Heart right ventricle (tissue), 16 donors: Measurements from ENCODE around the gene VARS1. TPM values are rescaled to one million over a fixed set of nuclear protein-coding genes. Genes with fewer than 3 reads are reported as not detected.

Experiments used
- ATAC-seq, 8 donors: fragments of 200-7000 bp; cut with Tn5 transposase; one replicate each; pipeline ENCODE4 v1.9.1; 2020; ENCODE audit warnings: mild to moderate bottlenecking in 8 of 8, moderate library complexity in 8 of 8, moderate number of reproducible peaks in 1 of 8
- DNase-seq, 2 donors: peaks; one replicate each; pipeline ENCODE4 v3.0.0-alpha.2; 2020
- H3K27ac ChIP-seq, 10 donors: fragments of 200-600 bp; sonication (generic) in 2 of 10; one replicate each; pipeline versions ENCODE4 v1.5.0 to v1.8.0; 2020 to 2022; ENCODE audit warnings: mild to moderate bottlenecking in 3 of 10
- H3K27me3 ChIP-seq, 7 donors: fragments of 200-600 bp; one replicate each; pipeline ENCODE4 v1.8.0; 2021 to 2022; ENCODE audit warnings: mild to moderate bottlenecking in 2 of 7
- H3K36me3 ChIP-seq, 9 donors: fragments of 200-600 bp; sonication (generic) in 1 of 9; one replicate each; pipeline versions ENCODE4 v1.5.0 to v1.8.0; 2020 to 2022; ENCODE audit warnings: mild to moderate bottlenecking in 2 of 9
- H3K4me1 ChIP-seq, 9 donors: fragments of 200-600 bp; sonication (generic) in 1 of 9; one replicate each; pipeline versions ENCODE4 v1.5.0 to v1.8.0; 2020 to 2022; ENCODE audit warnings: mild to moderate bottlenecking in 4 of 9
- H3K4me3 ChIP-seq, 10 donors: fragments of 200-600 bp; sonication (generic) in 2 of 10; one replicate each; pipeline versions ENCODE4 v1.5.0 to v1.8.0; 2020 to 2022; ENCODE audit warnings: mild to moderate bottlenecking in 7 of 10, moderate library complexity in 2 of 10
- H3K9me3 ChIP-seq, 11 donors: fragments of 200-600 bp in 10 of 11; sonication (generic) in 2 of 11; one replicate each; pipeline versions ENCODE4 v1.5.0 to v1.8.0; 2013 to 2022; ENCODE audit warnings: mild to moderate bottlenecking in 2 of 11, control low read depth in 1 of 11, moderate library complexity in 1 of 11
- CTCF ChIP-seq, 9 donors: fragments of 200-600 bp; sonication (generic) in 2 of 9; IDR thresholded peaks; one replicate each; pipeline versions ENCODE4 v1.5.0 to v1.8.0; 2021 to 2022; ENCODE audit warnings: antibody characterized with exemption in 9 of 9, mild to moderate bottlenecking in 5 of 9, moderate library complexity in 1 of 9
- WGBS, 2 donors: extraction: QIAGEN DNeasy Blood & Tissue Kit; methylation state at CpG; one replicate each; pipeline ENCODE4 v1.1.7; 2013; ENCODE audit warnings: inconsistent platforms in 1 of 2; 5-methylcytosine and 5-hydroxymethylcytosine counted together
- intact Hi-C, 10 donors: fragments of 100-400 bp; cut with DNase I; formaldehyde crosslinking; loops; one replicate each; pipeline versions ENCODE4 v1.11.1 to v1.14.2; 2022
- polyA plus RNA-seq, 2 donors: library from polyadenylated mRNA; stranded (reverse); fragments of 200-250 nt; gene quantifications; one replicate each; pipeline ENCODE4 v1.2.3, GENCODE V29; 2013
- total RNA-seq, 10 donors: library from RNA; stranded (reverse); fragmentation: NEBNext Ultra II Directional in 3 of 10; extraction: Animal tissue kit (Norgen Biotek cat#: 25700) in 3 of 10; gene quantifications; one replicate each; pipeline versions ENCODE4 v1.2.1 to v1.2.4, GENCODE V29; 2021 to 2023
- donor health status: Arrhythmogenic right ventricular cardiomyopathy.
- donor health status: ischemic (EF 13 %, LVEDD 7.1; RV severe dilation, severe dysfunction).
- donor health status: healthy with polysubstance abuse.
- donor health status: DM: no; HTN: yes; CAD: no.
- donor health status: DM: no; HTN: no; CAD: no.
- donor health status: ischemic (EF 25% LVEDD 6.9; RV normal size, moderate dysfunction).
- donor health status: ischemic (EF 25% LVEDD 5.7; RV mildly dilated, moderate dysfunction).
- donor health status: healthy.
- donor health status: DM: yes; HTN: yes; CAD: no.
- donor health status: Ischemic cardiomyopathy.
- donor health status: ischemic (EF 35%, LVEDD 5.7; RV mildly dilated, moderate dysfunction).
- donor health status: nonischemic (EF 11% LVEDD 7.7; RV severe dilation, severe dysfunction).
- donor health status: DM: yes; HTN: yes; CAD: no.
- donor health status: PGD.
- donor health status: ischemic (EF 29% LVEDD 5.4; RV normal size, mild dysfunction).
- donor health status: nonischemic (EF 23%, LVEDD 6.1; RV moderate dilation, normal function).

The VARS1 gene
- total and polyA plus RNA-seq, 12 donors: 22.4 to 44.0 (median 29.5) TPM

GRCh38 chr6:31769684-31770371 lies 25.7 kb downstream of the VARS1 start:
- ATAC-seq (peak in 7 of 8 donors; percentile 49 to 73 (median 65)), DNase-seq (peak; percentile 62 to 76)
- Histone ChIP-seq H3K9me3 (no peaks in the 10 kb centered on the region), H3K27me3 (no peaks in the 10 kb centered on the region), H3K4me1 (peaks cover 0 to 30% (median 0%) of the 10 kb centered on the region in 9 donors), H3K27ac (peak overlapping the region in 1 of 10 donors; percentile 75), H3K36me3 (peaks cover 0 to 12% (median 0%) of the 10 kb centered on the region in 9 donors), H3K4me3 (no peak overlapping the region)
- 65 to 70% methylated on average over 12 of the region's 12 CpGs for WGBS, 2 donors
- intact Hi-C loops: loop anchor here in 6 of 10 donors (2.0 to 10.0 kb wide), 6 partner anchors 43 to 89 kb away; partner anchors contain the start of genes DDAH2 (in 3 of the 6) and LY6G5C (in 3 of the 6)
- TF ChIP-seq CTCF (IDR thresholded peaks at IDR 0.05): peak; percentile 46 to 90 (median 71)

GRCh38 chr6:31768363-31769257 lies 26.9 kb downstream of the VARS1 start:
- peaks cover 0 to 31% (median 3%) of the 10 kb centered on the region in 9 donors for H3K4me1 ChIP-seq
- H3K36me3 ChIP-seq: peaks cover 0 to 12% (median 0%) of the 10 kb centered on the region in 9 donors
- H3K27ac ChIP-seq: peak overlapping the region in 1 of 10 donors; percentile 75
- WGBS, 2 donors: 88 to 93% methylated on average over 18 of the region's 18 CpGs
- no peaks in the 10 kb centered on the region for H3K9me3 ChIP-seq
- no peak for TF ChIP-seq CTCF (IDR thresholded peaks at IDR 0.05)
- DNase-seq (no peak), ATAC-seq (peak in 4 of 8 donors; percentile 5 to 40 (median 27))
- intact Hi-C loops: loop anchor here in 4 of 10 donors (2.0 to 10.0 kb wide), 4 partner anchors 41 to 88 kb away; partner anchors contain the start of genes DDAH2 (in 3 of the 4) and LY6G5C (in 3 of the 4)
- no peaks in the 10 kb centered on the region for H3K27me3 ChIP-seq
- no peak overlapping the region for H3K4me3 ChIP-seq

- DNase-seq (no peak), ATAC-seq (no peak)
- intact Hi-C loops: loop anchor here in 4 of 10 donors (5.0 to 10.0 kb wide), 3 partner anchors 40 to 85 kb away; partner anchors contain the start of genes DDAH2 (in 3 of the 4) and LY6G5C (in 2 of the 4)
- 80 to 85% methylated on average over 6 of the region's 6 CpGs for WGBS, 2 donors
- Histone ChIP-seq H3K4me3 (no peak overlapping the region), H3K27ac (no peak overlapping the region), H3K9me3 (no peaks in the 10 kb centered on the region), H3K4me1 (peaks cover 0 to 26% (median 12%) of the 10 kb centered on the region in 9 donors), H3K36me3 (peaks cover 0 to 12% (median 0%) of the 10 kb centered on the region in 9 donors), H3K27me3 (no peaks in the 10 kb centered on the region)
- no peak for TF ChIP-seq CTCF (IDR thresholded peaks at IDR 0.05)
Measured at GRCh38 chr6:31767096-31767645, 28.4 kb downstream of the VARS1 start.
